Activated CD4-positive, alpha-beta T cell treated with anti-CD3 and anti-CD28 coated beads, Interleukin-2, amount 50 U/mL, for 1 hour (primary cell): ENCODE data around the gene LEFTY2.
"Not testable (repeated sequence)": the region's sequence is repeated elsewhere in the genome, so short reads cannot be mapped to it uniquely, and the experiment has no call there.

Source experiments
- DNase-seq: peaks from one replicate; pipeline ENCODE4 v3.0.0-alpha.2; 2020

LEFTY2 gene

GRCh38 chr1:225950905-225951497, 10.0 kb upstream of the LEFTY2 start:
- no peak for DNase-seq

- DNase-seq = no peak
Measured at GRCh38 chr1:225949041-225949440, 8.0 kb upstream of the LEFTY2 start.

GRCh38 chr1:225946803-225947202, 5.8 kb upstream of the LEFTY2 start:
- DNase-seq = no peak

- DNase-seq = no peak
Measured at GRCh38 chr1:225946082-225946620, 5.1 kb upstream of the LEFTY2 start.

GRCh38 chr1:225945564-225945963, 4.5 kb upstream of the LEFTY2 start:
- DNase-seq = no peak

GRCh38 chr1:225944951-225945350, 3.9 kb upstream of the LEFTY2 start:
- no peak for DNase-seq

- no peak for DNase-seq
Measured at GRCh38 chr1:225944387-225944786, 3.4 kb upstream of the LEFTY2 start.

- DNase-seq = no peak
Measured at GRCh38 chr1:225943582-225943981, 2.6 kb upstream of the LEFTY2 start.

GRCh38 chr1:225942574-225942973, 1.6 kb upstream of the LEFTY2 start:
- DNase-seq = no peak

- DNase-seq = no peak
Measured at GRCh38 chr1:225941942-225942222, 862 bp upstream of the LEFTY2 start.

GRCh38 chr1:225940385-225941151, 452 bp downstream of the LEFTY2 start:
- no peak for DNase-seq

- not testable (repeated sequence) for DNase-seq
Measured at GRCh38 chr1:225939939-225940310, 1.1 kb downstream of the LEFTY2 start.

- not testable (repeated sequence) for DNase-seq
Measured at GRCh38 chr1:225939097-225939938, 1.7 kb downstream of the LEFTY2 start.

GRCh38 chr1:225937048-225937968, 3.7 kb downstream of the LEFTY2 start:
- DNase-seq = no peak

- no peak for DNase-seq
Measured at GRCh38 chr1:225936523-225936922, 4.5 kb downstream of the LEFTY2 start.

- DNase-seq = not testable (repeated sequence)
Measured at GRCh38 chr1:225936086-225936485, 4.9 kb downstream of the LEFTY2 start.

- DNase-seq = no peak
Measured at GRCh38 chr1:225934711-225935110, 6.3 kb downstream of the LEFTY2 start.

GRCh38 chr1:225933072-225933471, 7.9 kb downstream of the LEFTY2 start:
- DNase-seq = no peak

- no peak for DNase-seq
Measured at GRCh38 chr1:225931270-225932136, 9.5 kb downstream of the LEFTY2 start.

GRCh38 chr1:225930566-225930965, 10.5 kb downstream of the LEFTY2 start:
- DNase-seq = no peak

- DNase-seq = not testable (repeated sequence)
Measured at GRCh38 chr1:225929462-225929861, 11.6 kb downstream of the LEFTY2 start.
